HG02588 (cell line): ENCODE data around the gene NAXD.
"Not testable (repeated sequence)": the region's sequence is repeated elsewhere in the genome, so short reads cannot be mapped to it uniquely, and the experiment has no call there.

Source experiments
- ATAC-seq: cut with Tn5 transposase; IDR thresholded peaks from one replicate; pipeline ENCODE4 v1.9.1; 2021; ENCODE audit warnings: mild to moderate bottlenecking, moderate library complexity; ENCODE audit not compliant: unreplicated experiment

The NAXD gene

DNA sequence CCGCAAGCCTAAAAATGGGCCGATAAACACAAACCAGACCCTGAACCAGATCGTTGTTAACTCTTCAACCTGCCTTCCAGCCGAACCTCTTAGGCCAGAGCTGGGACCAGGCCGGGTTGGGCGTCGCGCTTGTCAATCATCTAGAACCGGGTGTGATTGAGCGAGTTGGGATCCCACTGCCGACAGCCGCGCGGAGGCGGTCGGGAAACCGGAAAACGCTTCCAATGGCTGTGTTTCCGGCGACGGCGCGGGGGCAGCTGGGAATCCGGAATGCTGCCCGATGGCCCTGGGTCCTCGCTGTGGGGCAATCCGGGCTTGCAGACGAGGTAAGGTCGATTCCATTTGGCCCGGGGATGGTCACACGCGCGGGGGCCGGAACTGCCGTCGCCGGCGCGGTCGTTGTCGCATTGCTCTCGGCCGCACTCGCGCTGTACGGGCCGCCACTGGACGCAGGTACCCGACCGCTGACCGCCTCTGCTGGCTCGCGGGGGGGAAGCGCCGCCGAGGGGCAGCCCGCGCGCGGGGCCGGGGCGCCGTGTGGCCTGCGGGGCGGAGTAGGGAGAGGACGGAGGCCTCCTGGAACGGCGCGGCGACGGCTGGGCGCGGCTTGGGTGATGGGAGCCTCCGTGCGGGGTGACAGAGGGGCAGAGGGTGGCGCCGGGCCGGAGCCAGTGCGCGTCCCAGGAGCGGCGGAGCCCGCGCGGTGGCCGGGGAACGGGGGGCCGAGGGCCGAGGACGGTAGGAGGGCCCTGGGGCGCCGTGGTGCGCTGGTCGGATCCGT, at the start of gene NAXD:
TSS of gene NAXD (plus strand) at position 224 of the 781 bp plus-strand sequence. CDS start at position 281, 57 bp downstream.
- peak; percentile 76 for ATAC-seq

DNA sequence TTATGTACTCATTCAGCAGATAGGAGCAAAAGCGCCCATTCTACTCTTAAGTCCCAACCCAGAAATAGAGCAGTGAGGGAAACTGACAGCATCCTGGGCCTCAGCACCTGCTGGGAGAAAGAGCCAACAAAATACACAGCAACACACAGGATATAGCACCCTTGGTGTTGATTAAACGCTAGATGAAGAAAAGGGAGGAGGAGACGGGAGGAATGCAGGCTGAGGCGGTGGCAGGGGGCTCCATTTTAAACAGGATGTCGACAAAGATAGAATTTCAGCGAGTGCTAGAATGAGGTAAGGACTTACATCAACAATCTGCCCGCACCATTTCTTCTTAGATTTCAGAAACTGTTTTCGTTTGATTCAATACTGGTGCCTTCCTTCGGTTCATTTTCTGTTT, 49.2 kb upstream of the NAXD start:
- no peak for ATAC-seq

DNA sequence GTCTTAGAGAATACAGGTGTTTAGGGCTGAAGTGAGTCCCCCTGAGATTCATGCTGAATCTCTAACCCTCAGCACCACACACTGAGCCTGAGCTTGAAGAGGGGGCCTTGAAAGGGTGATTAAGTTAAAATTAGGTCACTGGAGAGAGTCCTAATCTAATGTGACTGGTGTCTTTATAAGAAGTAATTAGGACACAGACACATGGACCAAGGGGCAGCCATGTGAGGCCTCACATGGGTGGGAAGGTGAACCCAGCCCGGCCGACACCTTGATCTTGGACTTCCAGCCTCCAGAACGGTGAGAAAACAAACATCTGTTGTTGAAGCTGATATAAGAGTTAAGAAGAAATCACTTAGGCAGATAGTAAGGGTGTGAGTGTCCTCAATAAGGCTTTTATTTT, 46.7 kb upstream of the NAXD start:
- no peak for ATAC-seq

DNA sequence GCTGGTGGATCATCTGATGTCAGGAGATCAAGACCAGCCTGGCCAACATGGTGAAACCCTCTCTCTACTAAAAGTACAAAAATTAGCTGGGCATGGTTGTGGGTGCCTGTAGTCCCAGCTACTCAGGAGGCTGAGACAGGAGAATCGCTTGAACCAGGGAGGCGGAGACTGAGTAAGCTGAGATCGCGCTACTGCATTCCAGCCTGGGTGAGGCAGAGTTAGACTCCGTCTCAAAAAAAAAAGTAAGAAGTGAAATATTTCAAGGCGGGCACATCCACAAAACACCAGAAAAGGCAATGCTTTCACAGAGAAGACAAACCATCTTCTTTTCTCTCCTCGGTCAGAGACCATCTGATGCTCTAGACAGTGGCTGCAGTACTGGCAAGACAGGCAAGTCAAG, 45.4 kb upstream of the NAXD start:
- not testable (repeated sequence) for ATAC-seq

DNA sequence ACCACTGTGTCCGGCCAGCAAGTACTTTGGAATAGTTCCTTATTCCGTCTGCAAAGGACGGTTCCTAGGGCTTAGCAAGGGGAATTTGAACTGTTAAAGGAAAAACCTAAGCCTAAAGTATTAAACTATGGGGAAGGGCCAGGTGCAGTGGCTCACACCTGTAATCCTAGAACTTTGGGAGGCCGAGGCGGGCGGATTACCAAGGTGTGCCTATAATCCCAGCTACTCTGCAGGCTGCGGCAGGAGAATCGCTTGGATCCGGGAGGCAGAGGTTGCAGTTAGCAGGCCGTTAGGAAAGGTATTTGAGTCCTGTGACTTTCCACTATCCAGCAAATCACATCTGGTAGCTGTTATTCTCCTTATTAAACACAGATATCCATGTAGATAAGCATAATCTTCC, 44.5 kb upstream of the NAXD start:
- ATAC-seq: no peak

DNA sequence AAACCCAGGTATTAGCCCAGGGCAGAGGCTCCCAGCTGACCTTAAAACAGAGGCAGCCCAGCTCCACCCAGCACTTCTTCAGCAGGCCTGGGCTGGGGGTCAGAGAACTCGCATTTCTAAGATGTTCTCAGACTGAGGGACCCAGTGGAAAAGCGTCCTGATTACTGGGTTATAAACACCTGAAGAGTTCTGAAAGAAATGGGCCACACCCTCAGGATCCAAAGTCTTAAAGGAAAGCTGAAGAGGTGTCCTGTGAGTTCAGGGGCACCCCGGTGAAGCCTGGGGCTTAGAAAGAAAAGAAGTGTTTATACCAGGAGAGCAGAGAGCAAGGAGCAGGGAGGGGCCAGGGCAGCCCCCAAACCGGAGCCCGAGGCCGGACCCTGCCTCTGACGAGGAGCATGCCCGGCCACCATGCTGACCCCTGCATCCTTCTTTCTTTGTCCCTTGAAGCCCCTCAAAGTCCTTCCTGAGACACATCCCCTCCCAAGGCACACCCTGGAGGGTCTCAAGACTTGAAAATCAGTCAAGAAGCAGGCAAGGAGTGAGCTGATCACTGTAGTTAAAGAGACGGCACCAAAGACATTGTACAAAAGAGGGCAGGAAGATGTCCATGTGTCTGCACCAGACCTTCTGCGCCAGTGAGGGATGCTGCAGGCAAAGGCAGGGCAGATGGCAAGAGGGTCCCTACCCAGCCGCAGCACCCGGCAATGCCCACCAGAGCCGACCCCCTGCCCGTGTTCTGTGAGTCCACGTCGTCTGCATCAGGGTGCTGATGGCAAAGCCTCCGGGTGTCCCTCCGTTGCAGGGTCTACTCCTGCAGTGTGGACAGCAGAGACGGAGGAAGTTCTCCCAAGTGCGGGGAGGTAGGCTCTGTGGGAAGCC, 43.2 kb upstream of the NAXD start:
- ATAC-seq: no peak

DNA sequence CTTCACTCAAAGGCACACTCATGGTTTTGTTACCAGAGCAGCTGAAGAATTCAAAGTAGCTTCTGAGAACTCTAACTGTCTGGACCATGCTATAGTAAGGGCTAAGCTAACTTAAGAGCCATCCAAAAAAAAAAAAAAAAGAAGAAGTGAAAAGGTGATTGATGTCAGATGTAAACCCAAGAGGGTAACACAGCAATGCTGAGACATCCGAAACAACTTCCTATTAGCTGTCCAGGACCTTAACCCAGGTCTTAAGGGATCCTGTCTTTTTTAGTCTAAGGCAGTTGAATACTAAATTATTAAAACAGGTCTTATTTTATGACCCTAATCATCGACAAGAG, 42.6 kb upstream of the NAXD start:
- ATAC-seq: no peak

DNA sequence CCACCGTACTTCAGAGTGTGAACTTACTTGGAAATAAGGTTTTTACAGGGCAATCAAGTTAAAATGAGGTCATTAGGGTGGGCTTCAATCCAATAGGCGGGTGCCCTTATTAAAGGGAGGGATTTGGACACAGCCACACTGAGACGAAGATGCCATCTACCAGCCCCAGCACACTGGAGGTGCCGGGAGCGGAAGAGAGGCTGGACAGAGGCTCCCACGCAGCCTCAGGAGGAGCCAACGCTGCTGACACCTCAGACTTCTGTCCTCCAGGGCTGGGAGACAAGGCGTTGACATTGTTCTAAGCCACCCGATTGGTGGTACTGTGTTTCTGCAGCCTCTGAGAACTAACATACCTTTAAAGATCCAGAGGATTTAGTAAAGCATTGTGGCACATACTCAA, 41.2 kb upstream of the NAXD start:
- no peak for ATAC-seq

DNA sequence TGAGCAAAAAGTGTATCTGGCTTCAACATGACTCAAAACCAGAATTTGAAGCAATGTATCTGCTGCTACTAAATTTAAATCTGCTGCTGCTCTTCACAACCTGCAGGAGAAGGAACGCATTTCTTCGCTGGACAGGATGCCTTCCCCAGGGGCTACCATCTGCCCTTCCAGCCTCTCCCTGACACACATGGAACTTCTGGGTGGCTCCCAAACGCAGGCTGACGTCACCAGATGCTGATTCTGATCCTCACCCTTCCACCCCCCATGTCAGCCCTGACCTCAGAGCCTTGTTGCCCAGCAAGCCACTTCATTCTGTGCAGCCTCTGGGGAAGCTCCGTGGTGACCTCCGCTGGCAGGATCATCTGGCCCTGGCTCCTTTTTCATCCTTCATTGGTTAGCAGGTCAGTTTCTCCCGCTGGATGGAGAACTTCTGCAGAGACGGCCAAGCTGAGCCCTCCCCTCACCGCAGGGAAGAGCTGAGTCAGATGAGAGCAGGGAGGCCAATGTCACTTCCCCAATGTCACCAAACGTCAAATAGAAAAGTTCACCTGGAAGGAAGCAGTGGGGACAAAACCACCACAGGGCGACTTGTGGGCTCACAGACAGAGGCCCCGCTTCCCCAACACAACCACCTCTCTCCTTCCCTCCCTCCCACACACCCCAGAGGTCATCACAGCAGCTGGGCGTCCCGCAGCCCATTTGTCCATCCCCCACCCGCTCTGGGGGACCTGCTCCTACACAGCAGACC, 39.8 kb upstream of the NAXD start:
- ATAC-seq: peak; percentile 80

DNA sequence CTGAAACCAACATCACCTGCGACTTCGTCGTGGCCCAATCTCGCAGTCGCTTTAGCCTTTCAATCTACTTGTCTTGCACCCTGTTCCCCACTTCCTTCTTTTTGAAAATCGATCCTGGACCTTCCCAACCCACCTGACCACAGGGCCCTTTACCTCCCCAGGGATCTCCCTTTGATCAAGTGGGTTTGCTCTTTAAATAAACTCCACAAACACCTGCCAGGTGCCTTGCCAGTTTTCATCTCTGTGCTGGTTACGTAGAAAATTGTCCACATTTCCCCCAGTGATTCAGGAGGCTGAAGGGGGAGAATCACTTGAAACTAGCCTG, 39.3 kb upstream of the NAXD start:
- ATAC-seq: no peak

DNA sequence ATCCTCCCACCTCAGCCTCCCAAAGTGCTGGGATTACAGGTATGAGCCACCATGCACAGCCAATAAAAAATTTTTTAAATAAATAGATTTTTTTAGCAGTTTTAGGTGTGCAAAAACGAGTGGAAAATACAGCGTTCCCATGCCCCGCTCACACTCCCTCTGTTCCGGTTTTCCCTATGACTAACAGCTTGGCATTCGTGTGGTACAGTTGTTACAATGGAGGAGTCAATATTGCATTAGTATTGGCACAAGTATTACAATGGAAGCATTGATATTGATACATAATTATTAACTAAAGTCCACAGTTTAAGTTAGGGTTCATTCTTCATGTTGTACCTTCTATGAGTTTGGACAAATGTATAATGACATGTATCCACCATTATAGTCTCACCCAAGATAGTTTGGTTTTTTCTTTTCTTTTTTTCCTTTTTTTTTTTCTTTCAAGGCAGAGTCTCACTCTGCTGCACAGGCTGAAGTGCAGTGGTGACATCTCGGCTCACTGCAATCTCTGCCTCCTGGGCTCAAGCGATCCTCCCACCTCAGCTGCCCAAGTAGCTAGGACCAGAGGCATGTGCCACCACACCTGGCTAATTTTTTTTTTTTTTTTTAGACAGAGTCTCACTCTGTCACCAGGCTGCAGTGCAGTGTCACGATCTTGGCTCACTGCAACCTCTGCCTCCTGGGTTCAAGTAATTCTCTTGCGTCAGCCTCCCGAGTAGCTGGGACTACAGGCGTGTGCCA, 38.4 kb upstream of the NAXD start:
- no peak for ATAC-seq

DNA sequence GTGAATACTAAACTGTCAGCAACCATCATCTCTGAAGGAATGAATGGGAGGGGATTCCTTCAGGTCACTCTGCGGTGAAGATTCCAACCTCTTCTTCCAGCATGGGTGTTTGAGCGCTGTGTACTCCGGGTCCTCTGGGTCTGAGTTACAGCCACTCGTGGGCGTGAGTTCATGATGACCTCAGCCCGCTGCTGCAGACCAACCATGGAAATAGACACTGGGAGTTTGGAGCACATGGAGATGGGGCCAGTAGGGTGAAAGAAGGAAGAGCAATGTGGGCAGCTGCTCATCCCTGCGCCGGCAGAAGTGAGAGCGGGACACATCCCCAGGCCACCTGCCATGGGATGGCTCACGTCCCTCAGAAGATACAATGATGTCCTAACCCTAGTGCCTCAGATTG, 37.0 kb upstream of the NAXD start:
- no peak for ATAC-seq

DNA sequence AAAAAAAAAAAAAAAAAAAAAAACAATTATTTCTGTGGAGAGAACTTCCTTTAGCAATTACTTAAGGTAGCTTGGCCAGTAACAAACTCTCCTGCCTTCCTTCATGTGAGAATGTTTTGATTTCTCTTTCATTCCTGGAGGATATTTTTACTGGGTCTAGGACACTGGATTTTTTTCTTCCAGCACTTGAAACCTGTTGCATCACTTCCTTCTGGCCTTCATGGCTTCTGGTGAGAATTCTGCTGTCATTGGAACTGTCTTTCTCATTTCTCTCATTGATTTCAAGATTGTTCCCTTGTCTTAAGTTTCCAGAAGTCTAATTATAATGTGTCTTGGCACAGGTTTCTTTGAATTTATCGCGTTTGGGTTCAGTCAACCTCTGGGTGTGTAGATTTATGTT, 34.5 kb upstream of the NAXD start:
- ATAC-seq: no peak

DNA sequence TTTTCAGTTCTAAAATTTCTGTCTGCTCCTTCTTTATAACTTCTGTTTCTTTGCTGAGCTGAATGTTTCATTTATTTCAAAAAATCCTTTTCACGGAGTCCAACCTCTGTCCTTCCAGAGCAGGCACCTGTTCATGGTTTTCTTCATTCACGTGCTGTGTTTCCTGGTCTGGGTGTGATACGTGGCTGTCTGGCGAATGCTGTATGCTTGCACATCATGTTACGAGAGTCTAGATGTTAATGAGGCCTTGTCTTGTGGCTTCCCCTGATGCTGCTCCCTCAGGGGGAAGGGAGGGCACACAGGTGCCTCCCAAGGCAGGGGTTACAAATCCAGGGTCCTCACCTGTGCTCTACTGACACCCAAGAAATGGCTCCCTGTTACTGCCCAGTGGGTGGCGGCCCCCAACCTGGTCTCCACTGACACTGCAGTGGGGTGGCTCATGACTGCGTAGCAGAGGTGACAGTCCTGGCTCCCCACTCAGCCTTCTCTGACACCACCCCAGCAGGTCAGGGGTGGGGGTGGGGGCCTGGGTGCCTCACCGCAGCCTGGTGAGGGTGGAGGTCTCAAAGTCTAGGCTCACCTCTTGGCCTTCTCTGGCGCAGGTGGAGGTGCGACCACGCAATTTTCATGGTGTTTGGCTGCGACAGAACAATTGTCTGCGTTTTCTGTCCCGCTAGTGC, 33.7 kb upstream of the NAXD start:
- ATAC-seq: no peak

DNA sequence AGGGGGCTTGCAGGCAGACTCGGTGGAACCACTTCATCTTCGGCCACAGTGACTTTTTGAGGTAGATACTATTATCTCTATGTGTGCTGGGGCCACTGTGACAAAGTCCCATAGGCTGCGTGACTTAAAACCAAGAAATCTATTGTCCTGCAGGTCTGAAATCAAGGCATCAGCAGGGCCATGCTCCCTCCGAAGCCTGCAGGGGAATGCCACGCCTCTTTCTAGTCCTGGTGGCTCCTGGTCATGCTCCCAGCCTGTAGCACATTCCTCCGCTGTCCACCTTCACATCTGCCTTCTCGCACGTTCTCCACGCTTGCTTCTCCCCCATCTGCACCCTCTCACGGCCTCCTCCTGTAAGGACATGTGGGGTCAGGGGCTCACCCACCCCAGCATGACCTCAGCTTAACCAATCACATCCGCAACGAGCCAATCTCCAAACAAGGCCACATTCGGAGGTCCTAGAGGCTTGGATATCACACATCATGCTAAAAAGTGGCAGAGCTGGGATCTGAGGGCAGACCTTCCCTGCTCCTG, 32.9 kb upstream of the NAXD start:
- ATAC-seq: no peak

DNA sequence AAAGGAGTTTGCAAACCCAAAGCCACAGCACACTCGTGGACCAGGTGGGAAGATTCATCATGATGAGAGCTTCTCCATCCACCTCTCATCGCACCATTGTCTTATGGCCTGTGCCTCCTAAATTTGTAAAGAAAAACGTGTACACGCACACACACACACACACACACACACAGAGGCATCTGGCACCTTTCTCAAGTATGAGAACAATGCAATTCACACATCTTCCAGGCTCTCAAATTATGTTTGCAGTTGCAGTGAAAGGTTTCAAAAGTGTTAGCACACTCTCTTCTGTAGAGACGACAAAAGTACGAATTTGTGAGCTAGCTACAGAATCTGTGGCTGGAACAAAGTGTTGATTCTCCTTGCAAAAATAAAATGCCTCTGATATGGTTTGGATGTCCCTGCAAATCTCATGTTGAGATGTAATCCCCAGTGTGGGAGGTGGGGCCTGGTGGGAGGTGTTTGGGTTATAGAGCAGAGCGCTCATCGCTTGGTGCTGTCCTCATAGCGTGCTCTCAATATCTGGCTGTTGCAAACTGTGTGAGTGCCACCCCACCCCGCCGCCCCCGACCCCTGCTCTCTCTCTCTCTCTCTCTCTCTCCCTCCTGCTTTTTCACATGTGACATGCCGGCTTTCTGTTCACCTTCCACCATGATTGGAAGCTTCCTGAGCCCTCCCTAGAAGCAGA, 32.0 kb upstream of the NAXD start:
- no peak for ATAC-seq

DNA sequence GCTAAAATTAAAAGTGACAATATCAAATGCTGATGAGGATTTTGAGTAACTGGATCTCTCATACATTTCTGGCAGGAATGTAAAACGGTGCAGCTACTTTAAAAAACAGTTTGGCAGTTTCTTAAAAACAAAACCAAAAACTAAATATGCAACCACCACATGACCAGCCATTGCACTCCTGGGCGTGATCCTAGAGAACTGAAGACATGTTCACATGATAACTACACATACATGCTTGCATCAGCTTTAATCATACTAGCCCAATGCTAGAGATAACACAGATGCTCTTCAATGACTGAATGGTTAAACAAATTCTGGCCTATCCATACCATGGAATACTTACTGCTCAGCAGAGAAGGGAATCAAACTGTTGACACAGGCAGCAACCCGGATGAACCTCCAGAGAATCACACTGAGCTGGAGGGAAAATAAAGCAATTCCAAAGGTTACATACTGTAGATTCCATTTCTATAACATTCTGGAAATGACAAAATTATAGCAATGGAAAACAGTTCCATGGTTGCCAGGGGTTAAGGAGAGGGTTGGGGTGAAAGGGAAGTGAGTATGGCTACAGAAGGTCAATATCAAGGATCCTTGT, 25.5 kb upstream of the NAXD start:
- ATAC-seq: no peak

DNA sequence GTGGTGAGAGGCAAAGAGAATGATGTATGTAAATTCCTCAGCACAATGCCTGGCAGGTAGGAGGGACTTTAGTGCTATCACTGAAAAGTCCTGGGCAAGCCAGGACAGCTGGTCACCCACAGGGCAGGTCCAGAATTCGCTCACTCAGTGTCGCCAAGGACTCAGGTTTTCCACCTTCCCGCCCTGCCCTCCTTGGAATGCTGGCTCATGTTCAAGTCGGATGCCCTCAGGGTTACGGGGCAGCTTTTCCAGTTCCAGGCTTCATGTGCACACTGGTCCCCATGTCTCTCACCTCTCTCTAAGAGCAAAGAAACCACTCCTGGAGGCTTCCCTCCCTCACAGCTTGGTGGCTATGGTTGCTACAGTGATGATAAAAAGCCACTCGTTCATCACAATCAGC, 24.8 kb upstream of the NAXD start:
- ATAC-seq: no peak

DNA sequence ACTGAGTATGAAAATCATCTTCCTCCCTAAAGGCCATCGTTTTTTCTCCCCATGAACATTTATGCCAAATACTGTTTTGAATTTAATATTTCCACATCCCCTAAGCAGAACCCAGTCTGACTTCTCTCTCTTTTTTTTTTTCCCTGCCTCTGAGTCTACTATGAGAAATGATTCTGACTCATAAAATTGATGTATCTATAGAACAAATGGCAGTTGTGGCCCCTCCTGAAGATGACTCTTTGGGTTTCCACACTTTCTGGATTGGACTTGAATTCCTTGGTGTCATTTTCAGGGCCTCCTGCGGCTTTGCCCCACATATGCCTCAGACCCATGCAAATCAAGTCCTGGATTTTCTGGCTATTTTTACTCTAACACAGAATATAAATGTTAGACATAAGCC, 22.7 kb upstream of the NAXD start:
- no peak for ATAC-seq
